Activated CD4-positive, alpha-beta T cell treated with anti-CD3 and anti-CD28 coated beads, Interleukin-10, Interleukin-2, amounts not matched to agents 100 ng/mL and 50 ng/mL, durations not matched to agents 16 hours and 8 hours (primary cell): ENCODE measurements around the gene TF.
A peak's percentile ranks its signal among the peaks of the same experiment; 100 is the strongest.

Source experiments
- DNase-seq: peaks from one replicate; pipeline ENCODE4 v3.0.0-alpha.2; 2020

Gene TF

DNA sequence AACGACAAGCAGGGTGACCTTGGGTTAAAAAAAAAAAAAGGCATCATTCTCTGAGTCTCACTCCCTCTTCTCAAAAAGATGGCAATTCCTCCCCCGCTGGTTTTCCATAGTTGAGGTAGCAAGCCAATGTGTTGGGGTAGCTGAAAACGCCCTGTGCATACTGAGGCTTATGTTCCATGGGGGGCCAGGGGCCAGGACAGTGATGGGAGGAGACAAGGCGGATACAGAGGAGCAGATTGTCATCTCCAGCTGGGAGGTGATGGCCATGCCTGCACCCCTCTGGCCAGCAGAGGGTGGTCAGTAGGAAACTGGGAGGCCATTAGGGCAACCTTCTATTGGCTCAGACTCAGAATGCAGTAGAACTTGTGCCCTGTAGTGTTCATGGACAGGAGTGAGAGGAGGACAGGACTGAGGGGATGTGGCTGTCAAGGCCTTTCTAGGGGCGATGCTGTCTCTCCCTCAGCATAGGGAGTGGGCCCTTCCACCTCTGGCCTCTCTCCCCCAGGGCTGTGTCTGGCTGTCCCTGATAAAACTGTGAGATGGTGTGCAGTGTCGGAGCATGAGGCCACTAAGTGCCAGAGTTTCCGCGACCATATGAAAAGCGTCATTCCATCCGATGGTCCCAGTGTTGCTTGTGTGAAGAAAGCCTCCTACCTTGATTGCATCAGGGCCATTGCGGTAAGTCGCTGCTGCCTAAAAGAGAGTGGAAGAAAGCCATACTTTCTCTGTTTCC, 1.9 kb downstream of the TF start:
- no peak for DNase-seq

GRCh38 chr3:133749427-133750258, 3.5 kb downstream of the TF start:
- no peak for DNase-seq

- DNase-seq = no peak
Observed at GRCh38 chr3:133750259-133750656, 4.1 kb downstream of the TF start.

DNA sequence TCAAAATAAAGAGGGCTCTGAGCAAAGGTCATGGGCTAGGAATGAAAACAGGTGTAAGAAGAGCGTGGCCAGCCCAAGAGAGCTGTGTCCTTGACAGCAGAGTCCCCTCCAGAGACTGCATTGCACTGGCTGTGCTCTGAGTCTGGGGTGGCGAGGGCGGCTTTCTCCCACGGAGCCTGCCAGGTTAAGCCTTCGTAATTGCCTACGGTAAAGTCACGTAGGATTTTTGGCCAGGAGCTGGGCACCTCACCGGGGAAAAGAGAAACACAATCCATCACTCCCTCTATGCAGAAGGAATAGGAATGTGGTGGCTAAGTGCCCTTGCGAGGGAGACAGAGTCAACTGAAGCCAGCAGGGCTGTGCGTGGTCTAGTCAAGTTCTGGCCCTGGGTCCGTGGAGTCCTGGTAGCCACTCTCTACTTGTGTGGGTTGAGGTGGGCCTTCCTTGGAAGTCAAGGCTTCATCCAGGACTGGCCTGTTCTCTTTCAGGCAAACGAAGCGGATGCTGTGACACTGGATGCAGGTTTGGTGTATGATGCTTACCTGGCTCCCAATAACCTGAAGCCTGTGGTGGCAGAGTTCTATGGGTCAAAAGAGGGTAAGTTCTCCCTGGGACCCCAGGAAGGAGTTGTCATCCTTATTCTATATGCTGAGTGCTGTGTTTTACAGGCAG, 7.0 kb downstream of the TF start:
- no peak for DNase-seq

GRCh38 chr3:133753779-133754164, 7.6 kb downstream of the TF start:
- DNase-seq = no peak

DNA sequence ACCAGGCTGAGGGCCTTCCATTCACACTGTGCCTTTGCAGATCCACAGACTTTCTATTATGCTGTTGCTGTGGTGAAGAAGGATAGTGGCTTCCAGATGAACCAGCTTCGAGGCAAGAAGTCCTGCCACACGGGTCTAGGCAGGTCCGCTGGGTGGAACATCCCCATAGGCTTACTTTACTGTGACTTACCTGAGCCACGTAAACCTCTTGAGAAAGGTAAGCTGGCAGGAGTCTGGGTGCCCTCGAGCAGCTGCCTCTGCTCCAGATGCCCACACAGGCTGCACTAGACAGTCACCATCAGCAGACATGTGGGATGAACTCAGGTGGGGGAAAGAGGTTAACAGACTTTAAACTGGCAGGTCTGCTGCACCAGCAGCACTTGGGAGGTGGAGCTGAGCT, 8.3 kb downstream of the TF start:
- no peak for DNase-seq

DNA sequence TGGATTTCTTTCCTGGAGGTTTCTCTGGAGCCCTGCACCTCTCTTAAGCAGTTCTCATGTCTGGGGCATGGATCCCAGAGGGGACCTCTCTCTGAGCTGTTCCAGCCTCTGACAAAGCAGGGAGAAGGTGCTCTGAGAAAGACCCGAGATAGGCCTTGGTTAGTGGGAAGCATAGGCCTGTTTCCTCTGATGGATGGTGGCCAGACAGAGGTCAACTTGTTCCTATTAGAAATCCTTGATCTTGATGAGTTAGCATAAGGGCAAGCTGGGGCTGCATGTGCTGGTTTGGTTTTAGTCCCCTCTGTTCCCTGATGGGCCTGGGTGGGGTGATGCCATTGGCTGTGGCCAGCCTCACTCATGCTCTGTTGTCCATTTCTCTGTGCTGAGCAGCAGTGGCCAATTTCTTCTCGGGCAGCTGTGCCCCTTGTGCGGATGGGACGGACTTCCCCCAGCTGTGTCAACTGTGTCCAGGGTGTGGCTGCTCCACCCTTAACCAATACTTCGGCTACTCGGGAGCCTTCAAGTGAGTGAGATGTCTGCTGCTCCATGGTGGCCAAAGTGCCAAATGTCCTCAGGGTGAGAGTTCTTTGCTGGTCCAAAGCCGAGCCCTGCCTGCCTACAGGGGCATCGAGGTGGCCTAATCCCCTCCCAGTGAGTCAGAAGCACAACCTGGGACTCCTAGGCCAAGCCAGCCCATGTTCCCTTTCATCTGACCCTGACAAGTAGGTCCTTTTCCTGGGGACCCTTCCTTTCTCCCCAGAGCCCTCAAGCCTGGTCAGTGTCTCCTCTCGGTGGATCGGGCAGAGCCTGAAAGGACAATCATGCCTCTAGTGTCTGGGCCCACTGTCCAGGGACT, 9.0 kb downstream of the TF start:
- no peak for DNase-seq

DNA sequence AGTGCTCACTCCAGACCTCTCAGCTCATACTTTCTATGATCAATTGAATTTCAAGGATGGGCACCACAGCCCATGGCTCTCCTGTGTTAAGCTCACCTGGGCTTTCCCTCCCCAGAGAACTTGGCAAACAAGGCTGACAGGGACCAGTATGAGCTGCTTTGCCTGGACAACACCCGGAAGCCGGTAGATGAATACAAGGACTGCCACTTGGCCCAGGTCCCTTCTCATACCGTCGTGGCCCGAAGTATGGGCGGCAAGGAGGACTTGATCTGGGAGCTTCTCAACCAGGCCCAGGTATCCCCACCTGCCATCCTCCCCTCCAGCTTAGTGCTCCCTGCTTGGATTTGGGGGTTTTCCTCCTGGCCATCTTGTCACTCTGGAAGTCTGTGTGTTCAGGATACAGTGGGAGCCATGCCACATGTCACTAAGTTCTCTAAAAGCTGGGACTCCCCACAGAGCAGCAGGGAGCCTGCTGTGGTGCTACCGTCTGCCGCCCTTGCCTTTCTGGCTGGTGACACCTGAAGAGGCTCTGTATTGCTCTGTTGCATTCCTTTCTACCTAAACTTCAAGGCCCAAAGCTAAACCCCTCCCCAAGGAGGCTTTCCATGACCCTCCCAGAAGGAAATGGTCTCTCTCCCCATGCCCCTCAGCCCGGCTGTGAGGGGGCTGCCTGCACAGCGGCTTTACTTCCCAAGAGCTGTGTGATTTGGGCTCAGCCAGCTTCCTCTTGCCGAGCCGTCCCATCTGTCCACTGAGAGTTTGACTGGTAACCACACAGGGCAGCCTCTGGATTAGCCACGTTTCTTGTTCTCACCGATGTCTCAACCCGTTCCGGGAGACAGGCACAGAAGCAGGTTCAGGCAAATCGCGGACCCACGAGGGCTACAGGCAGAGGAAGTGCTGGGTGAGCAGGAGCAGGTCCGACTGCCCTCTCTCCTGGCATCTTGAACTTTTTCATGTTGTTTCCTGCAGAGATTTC, 10.8 kb downstream of the TF start:
- DNase-seq = no peak

- peak; percentile 3 for DNase-seq
Observed at GRCh38 chr3:133757701-133758567, 11.7 kb downstream of the TF start.

DNA sequence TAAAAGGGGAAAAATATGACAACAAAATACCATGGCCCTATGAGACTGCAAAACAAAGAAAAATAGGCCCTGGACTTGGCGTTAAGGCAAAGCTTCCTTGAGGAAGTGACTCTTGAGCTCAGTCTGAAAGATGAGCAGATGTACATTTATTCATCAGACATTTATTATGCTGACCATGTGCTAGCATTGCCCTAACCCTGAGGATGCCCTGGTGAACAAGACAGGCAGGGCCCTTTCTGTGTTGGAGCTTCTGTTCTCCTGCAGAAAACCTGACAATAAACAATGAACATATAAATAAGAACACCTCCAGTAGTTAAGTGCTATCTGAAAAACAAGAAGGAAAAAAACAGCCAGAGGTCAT, 12.4 kb downstream of the TF start:
- DNase-seq = no peak

GRCh38 chr3:133758964-133759739, 13.0 kb downstream of the TF start:
- no peak for DNase-seq

GRCh38 chr3:133759740-133760305, 13.6 kb downstream of the TF start:
- DNase-seq = no peak

DNA sequence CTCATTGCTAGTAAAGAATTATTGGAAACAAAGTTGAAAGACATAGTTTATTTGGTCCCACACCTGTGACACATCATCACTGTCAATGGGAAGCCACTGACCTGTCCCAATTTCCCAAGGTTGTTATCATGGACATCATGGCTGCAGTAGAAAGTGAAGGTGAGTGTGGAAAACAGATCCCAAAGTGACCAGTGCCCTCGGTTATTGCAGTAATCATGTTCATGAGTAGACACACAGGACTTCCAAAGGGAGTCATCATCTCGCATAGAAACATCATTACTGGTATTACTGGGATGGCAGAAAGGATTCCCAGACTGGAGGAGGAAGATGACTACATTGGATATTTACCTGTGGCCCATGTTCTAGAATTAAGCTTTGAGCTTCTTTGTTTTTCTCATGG, 14.7 kb downstream of the TF start:
- no peak for DNase-seq

DNA sequence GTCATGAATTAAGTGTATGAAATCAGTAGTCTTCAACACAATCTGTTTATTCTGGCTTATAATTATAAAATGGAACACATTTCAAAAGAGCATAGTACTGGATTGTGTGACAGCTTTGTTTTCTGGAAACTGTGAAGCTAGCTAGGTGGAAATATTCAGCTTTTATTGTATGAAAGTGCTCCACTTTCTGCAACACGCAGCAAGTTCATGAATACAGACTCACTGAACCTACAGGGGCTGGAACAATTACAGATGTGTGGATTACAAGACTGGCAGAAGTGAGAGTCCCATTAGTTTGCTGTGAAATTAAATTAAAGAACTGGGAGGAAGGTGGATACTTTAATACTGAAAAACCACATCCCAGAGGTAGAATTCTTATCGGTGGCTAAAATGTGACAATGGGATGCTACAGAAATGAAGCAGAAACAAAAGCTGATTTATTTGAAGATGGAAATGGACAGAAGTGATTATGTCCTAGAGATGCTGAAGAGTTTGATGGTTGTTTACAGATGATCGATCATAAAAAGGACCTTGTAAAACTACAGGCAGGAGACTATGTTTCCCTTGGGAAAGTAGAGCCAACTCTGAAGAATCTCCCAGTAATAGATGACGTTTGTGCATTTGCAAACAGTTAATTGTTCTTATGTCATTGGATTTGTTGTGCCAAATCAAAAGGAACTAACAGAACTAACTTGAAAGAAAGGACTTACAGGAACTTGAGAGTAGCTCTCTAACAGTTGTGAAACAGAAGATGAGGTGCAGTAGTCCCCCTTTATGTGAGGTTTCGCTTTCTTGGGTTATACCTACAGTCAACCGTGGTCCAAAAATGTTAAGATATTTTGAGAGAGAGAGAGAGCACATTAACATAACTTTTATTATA, 15.7 kb downstream of the TF start:
- DNase-seq = no peak

DNA sequence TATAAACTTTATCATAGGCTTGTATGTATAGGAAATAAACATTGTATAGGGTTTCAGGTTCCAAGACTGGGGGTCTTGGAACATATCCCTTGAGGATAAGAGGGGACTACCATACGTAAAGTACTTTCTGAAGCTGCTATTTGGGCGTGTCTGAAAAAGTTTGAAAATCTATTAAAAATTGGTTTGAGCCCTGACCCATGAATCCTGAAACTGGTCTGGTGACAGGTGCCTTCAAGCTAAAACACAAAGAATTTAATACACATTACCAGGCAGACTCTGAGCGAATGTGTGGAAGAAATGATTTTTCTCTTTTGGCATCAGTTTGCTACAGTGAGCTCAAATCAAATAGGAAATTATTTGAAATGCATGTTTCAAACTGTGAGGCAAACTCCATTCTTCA, 16.3 kb downstream of the TF start:
- DNase-seq = no peak

GRCh38 chr3:133763797-133764683, 17.8 kb downstream of the TF start:
- no peak for DNase-seq

GRCh38 chr3:133765256-133765655, 19.1 kb downstream of the TF start:
- DNase-seq = no peak
